Kidney (tissue), 14 donors: ENCODE data around the gene RAMP3. TPM values are rescaled to one million over a fixed set of nuclear protein-coding genes. Genes with fewer than 3 reads are reported as not detected.

ENCODE experiments used
- DNase-seq, 5 donors: peaks; one replicate each; pipeline ENCODE4 v3.0.0-alpha.2; 2013 to 2020
- FAIRE-seq: peaks from 2 replicates; lab custom pipeline; 2012; peaks lifted over from hg19 to GRCh38; lab: Jason Lieb, UNC
- H3K27ac ChIP-seq, 2 donors: one replicate each; pipeline ENCODE4 v1.7.0; 2013; ENCODE audit warnings: low read depth in 2 of 2, low read length in 2 of 2, inconsistent platforms in 1 of 2
- H3K27me3 ChIP-seq: one replicate; pipeline ENCODE4 v1.7.1; 2013; ENCODE audit warnings: low read length, inconsistent platforms; ENCODE audit not compliant: control insufficient read depth, insufficient read depth
- H3K36me3 ChIP-seq, 3 donors: one replicate each; pipeline versions ENCODE4 v1.7.0 to v1.7.1; 2013; ENCODE audit warnings: low read length in 3 of 3, control low read depth in 1 of 3, inconsistent platforms in 1 of 3; ENCODE audit not compliant: insufficient read depth in 3 of 3, control insufficient read depth in 2 of 3
- H3K4me1 ChIP-seq, 3 donors: one replicate each; pipeline versions ENCODE4 v1.7.0 to v1.7.1; 2013; ENCODE audit warnings: low read length in 3 of 3, inconsistent platforms in 1 of 3, low read depth in 1 of 3; ENCODE audit not compliant: control insufficient read depth in 2 of 3, insufficient read depth in 2 of 3
- H3K4me3 ChIP-seq, 3 donors: one replicate each; pipeline versions ENCODE4 v1.7.0 to v1.8.1; 2013; ENCODE audit warnings: low read length in 3 of 3, control low read depth in 1 of 3, inconsistent platforms in 1 of 3
- H3K9ac ChIP-seq, 3 donors: one replicate each; pipeline versions ENCODE4 v1.7.0 to v1.7.1; 2013; ENCODE audit warnings: low read length in 3 of 3, control low read depth in 1 of 3, inconsistent platforms in 1 of 3
- H3K9me3 ChIP-seq, 3 donors: one replicate each; pipeline versions ENCODE4 v1.7.0 to v1.7.1; 2013; ENCODE audit warnings: low read length in 3 of 3, control low read depth in 1 of 3, inconsistent platforms in 1 of 3; ENCODE audit not compliant: control insufficient read depth in 2 of 3, insufficient read depth in 1 of 3
- intact Hi-C: fragments of 100-400 bp; cut with DNase I; formaldehyde crosslinking; loops from one replicate; pipeline ENCODE4 v1.11.1; 2022
- polyA plus RNA-seq: library from polyadenylated mRNA; stranded (reverse); fragments of 350-450 nt; fragmentation: Illumina TruSeq; extraction: RNeasy Lipid Tissue Mini Kit (QIAGEN cat#74804); gene quantifications from one replicate; pipeline ENCODE4 v1.2.3, GENCODE V29; 2014; ENCODE audit warnings: low read depth, low replicate concordance; ENCODE audit not compliant: insufficient read depth
- total RNA-seq: library from RNA; stranded (reverse); fragmentation: NEBNext Ultra II Directional; extraction: Animal tissue kit (Norgen Biotek cat#: 25700); gene quantifications from one replicate; pipeline ENCODE4 v1.2.1, GENCODE V29; 2021
- TF ChIP-seq, protein P1 (sequence below): IDR thresholded peaks from 3 replicates; pipeline ENCODE4 v1.5.1; 2012; ENCODE audit warnings: mild to moderate bottlenecking, moderate library complexity, borderline replicate concordance; ENCODE audit not compliant: insufficient read depth; ENCODE audit errors: extremely low read depth
- donor health status: control.
- donor health status: control.
- donor health status: control.
- donor health status: control.
- donor health status: control.
- donor health status: DM: yes; HTN: yes; CAD: no.
- donor health status: Normal renal cell carcinoma (clear cell type).

Gene RAMP3
- total and polyA plus RNA-seq, 2 donors from 2014 or later = 82.6 to 168 TPM

DNA sequence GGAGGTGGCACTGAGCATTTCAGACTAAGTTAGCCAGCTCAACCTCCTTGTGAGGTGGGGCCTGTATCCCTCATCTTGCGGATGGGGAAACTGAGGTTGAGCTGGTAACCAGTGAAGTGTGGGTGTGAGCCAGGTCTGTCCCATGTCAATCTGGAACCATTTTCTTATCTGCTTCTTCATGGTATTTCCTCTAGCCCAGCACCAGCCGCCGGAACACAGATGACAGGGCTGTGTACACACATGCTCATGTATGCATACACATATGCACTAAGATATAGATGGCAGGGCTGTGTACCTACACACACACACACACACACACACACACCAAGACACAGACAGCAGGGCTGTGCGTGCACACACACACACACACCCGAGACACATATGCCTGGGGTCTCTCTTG lies 18.5 kb downstream of the RAMP3 start:
- Histone ChIP-seq H3K27me3 (no peaks in the 10 kb centered on the region), H3K4me1 (no peaks in the 10 kb centered on the region), H3K4me3 (no peak overlapping the region), H3K36me3 (no peaks in the 10 kb centered on the region), H3K9me3 (no peaks in the 10 kb centered on the region), H3K9ac (no peak overlapping the region), H3K27ac (no peak overlapping the region)
- TF ChIP-seq, protein P1, sequence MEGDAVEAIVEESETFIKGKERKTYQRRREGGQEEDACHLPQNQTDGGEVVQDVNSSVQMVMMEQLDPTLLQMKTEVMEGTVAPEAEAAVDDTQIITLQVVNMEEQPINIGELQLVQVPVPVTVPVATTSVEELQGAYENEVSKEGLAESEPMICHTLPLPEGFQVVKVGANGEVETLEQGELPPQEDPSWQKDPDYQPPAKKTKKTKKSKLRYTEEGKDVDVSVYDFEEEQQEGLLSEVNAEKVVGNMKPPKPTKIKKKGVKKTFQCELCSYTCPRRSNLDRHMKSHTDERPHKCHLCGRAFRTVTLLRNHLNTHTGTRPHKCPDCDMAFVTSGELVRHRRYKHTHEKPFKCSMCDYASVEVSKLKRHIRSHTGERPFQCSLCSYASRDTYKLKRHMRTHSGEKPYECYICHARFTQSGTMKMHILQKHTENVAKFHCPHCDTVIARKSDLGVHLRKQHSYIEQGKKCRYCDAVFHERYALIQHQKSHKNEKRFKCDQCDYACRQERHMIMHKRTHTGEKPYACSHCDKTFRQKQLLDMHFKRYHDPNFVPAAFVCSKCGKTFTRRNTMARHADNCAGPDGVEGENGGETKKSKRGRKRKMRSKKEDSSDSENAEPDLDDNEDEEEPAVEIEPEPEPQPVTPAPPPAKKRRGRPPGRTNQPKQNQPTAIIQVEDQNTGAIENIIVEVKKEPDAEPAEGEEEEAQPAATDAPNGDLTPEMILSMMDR = no peak
- no peak for FAIRE-seq
- no peak for DNase-seq
- intact Hi-C loops = no loop called here

DNA sequence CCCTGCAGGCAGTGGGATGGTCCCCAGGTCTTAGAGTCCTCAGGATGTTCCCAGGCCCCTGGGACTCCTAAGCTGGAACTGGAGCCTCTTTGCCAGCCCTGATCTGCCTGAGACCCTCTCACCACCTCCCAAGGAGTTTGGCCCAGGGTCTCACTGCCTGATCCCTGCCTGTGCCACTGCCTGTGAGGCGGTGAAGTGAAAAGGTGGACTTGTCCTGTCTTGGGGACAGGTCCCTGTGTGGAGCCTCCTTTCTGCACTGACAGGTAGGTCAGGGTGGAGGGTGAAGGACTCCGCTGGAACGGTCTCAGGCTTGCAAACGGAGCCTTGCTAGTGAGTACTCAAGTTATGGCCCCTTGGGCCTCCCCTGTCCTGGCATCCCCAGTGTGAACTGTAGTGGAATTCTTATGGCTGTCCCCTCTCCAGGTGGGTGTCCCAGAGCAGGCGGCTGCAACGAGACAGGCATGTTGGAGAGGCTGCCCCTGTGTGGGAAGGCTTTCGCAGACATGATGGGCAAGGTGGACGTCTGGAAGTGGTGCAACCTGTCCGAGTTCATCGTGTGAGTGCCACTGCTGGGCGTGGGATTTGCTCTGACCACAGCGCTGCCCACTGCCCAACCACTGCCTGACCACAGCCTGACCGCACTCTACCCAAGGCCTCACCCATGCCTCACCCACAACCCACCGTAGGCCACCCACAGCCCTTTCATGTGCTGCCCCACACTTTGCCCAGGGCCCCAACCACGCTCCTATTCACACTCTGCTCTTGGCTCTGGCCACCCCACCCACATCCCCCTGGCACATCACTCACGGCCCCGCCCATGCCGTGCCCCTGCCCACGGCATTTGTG lies 19.5 kb downstream of the RAMP3 start:
- Histone ChIP-seq H3K4me3 (no peak overlapping the region), H3K9ac (no peak overlapping the region), H3K9me3 (no peaks in the 10 kb centered on the region), H3K4me1 (no peaks in the 10 kb centered on the region), H3K36me3 (no peaks in the 10 kb centered on the region), H3K27me3 (no peaks in the 10 kb centered on the region), H3K27ac (no peak overlapping the region)
- DNase-seq (peak in 1 of 5 donors; percentile 66), FAIRE-seq (no peak)
- TF ChIP-seq, protein P1 = no peak
- intact Hi-C loops = no loop called here

DNA sequence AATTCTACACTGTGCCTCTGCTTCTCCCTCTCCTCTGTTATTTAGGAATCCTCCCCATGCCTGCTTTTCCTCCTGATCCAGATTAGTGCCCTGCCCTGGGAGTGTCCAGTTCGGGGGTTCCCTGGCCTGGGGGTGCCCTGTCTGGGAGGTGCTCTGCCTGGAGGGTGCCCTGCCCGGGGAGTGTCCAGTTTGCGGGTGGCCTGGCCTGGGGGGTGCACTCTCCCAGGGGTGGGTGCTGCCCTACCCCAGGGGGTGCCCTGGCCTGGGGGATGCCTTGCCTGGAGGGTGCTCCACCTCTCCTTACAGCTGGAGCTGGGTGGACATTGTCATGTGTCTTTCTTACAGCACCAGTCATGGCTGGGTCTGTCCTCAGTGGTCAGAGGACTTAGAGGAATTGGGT lies 20.2 kb downstream of the RAMP3 start:
- intact Hi-C loops = no loop called here
- H3K27me3 ChIP-seq = no peaks in the 10 kb centered on the region
- no peak overlapping the region for H3K27ac ChIP-seq
- peak in 1 of 5 donors; percentile 58 for DNase-seq
- no peaks in the 10 kb centered on the region for H3K4me1 ChIP-seq
- H3K9me3 ChIP-seq = no peaks in the 10 kb centered on the region
- H3K4me3 ChIP-seq = no peak overlapping the region
- H3K36me3 ChIP-seq = no peaks in the 10 kb centered on the region
- no peak overlapping the region for H3K9ac ChIP-seq
- TF ChIP-seq, protein P1 = no peak
- FAIRE-seq = no peak
